ENCODE results near the gene GNAS.
"Not testable (repeated sequence)": the region's sequence is repeated elsewhere in the genome, so short reads cannot be mapped to it uniquely, and the experiment has no call there.

The GNAS gene

DNA sequence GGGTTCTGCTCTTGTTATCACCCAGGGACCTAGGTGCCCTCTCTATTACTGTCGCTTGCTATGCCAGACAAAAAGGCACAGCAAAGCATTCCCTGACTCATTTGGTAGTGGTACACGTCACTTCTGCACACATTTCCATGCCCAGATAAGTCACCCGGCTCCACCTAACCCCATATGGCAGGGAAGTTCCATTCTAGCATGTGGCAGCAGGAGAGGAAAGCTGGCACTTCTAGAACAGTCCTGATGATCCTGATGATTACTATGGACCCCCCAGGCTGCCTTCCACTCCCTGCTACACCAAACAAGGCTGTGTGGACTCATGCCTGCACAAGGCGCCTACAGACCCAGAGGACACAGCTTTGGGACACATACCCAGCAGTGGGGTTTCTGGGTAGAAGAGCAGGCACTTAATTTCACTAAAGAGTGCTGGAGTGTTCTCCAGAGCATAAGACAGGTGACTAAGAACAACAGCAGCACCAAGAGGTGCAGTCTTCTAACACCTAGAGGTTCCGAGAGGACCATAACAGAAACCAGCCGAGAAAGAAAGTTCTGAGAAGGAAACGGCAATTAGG lies 75.1 kb downstream of the GNAS start:
- no peak for DNase-seq (ENCODE audit: low spot score)

DNA sequence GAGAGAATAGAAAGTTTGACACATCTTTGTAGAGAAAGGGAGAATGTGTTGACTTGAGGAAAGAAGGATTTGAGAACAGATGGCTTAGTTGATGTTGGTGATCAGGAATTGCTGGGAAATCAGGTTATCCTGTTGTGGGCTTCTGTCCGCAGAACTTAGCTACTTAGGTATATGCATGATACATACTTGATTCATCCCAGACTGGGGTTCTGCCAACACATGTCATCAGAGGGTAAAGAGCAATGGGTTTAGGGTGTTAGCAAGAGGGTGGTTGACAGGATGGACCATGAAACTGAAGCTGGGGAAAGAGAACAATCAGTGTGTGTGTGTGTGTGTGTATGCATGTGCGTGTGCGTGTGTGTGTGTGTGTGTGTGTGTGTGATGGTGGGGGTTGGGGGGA lies 78.0 kb downstream of the GNAS start:
- DNase-seq (ENCODE audit: low spot score) = no peak

DNA sequence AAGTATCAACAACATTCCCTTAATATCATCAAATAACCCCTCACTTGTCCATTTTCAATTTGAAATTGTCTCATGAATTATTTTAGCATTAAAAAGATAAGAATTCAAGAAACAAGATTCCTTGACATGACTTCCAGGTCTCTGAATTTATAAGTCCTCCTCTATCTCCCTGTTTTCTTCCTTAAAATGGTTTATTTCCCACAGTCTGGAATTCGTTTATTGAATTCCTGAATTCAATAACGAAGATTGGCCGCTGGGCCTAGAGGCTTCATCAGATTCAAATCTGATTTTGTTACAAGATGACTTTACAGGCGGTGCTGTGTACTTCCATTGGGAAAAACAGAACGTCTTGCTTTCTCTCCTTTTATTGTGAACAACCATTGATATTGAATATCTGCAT lies 79.7 kb downstream of the GNAS start:
- DNase-seq (ENCODE audit: low spot score) = no peak

- no peak for DNase-seq (ENCODE audit: low spot score)
These were observed 85.6 kb downstream of the GNAS start for GRCh38 chr20:58938078-58938477.

DNA sequence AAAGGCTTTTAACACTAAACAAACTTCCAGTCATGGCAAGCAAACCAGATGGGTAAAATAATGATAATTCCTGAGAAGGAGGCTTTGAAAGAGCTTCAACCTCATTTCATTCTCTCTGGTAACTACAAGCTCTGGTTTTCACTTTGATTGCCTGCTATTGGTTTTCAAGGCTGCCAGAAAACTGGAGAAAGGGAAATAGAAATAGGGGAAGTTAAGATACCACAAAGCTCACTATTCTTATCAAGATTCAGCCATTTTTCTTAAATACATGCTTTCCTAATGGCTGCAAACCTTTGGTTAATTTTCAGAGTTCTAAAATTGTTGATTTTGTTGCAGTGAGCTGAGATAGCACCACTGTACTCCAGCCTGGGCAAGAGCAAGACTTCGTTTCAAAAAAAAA lies 86.0 kb downstream of the GNAS start:
- no peak for DNase-seq (ENCODE audit: low spot score)

- DNase-seq (ENCODE audit: low spot score) = no peak
These were observed 89.0 kb downstream of the GNAS start for GRCh38 chr20:58941471-58941870.

- no peak for DNase-seq (ENCODE audit: low spot score)
These were observed 90.0 kb downstream of the GNAS start for GRCh38 chr20:58942549-58942948.

DNA sequence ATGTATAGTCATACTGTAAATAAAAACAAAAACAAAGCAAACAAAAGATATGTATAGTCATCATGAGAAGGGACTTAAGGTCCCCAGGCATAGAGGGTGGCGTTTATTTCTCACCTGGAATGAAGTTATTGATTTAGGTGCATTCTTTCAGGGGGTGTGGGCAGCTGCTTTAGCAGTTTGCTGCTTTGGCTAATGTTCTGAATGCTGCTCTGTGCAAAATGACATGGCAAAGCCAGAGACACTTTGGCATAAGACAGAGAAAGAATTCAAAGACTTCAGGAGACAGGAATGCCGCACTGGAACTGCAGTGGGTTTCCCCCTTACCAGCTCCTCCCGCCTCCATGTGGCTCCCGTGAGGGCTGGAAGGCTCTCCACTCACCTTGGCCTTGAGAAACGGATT lies 92.1 kb downstream of the GNAS start:
- no peak for DNase-seq (ENCODE audit: low spot score)

DNA sequence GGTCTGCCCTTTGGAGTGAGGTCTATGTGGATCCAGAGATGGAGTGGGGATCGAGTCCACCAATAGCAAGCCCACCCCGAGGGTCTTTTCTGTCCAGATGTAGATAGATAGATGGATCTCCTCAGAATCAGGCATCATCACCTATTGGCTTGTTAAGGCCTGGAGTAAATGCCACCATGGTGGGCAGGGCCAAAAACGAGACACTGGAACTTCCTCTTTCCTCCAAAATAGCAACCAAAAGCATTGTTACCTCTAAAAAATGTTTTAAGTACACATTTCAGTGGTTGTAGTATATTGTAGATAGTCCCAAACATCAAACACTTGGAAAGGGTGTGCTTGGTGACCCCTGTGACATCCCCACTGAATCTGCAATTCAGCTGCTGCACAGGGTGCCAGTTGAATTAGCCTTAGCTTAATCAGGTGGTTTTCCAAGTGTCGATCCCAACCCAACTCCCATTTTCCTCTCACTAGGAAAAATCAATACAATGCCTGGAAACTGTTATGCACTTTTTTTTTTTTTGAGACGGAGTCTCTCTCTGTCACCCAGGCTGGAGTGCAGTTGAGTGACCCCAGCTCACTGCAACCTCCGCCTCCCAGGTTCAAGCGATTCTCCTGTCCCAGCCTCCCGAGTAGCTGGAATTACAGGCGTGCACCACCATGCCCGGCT lies 93.6 kb downstream of the GNAS start:
- DNase-seq (ENCODE audit: low spot score) = no peak

DNA sequence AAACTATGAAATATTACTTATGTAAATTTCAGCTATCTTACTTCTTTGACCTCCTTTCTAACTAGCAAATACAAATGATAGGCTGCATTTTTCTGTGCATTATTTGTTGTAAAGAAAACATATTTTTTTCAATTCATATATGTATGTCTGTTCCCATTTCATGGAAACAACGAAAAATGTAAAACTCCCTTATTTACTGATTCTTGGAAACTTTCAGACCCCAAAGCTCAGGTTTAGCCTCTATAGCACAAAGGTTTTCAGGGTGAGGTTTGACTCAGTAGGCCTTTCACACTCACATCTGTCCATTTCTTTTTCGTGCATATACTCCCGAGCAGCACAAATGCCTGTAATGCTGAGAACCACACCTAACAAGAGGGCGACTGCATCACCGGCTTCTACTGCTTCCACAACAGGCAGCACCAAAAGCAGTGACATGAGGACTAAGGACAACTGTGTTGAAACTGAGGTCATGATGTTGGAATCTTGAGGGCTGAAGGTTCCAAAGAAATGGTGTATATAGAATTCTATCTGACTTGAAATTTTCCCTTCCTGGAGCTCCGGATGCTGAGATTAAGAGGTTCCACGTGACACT lies 95.4 kb downstream of the GNAS start:
- DNase-seq (ENCODE audit: low spot score) = not testable (repeated sequence)

DNA sequence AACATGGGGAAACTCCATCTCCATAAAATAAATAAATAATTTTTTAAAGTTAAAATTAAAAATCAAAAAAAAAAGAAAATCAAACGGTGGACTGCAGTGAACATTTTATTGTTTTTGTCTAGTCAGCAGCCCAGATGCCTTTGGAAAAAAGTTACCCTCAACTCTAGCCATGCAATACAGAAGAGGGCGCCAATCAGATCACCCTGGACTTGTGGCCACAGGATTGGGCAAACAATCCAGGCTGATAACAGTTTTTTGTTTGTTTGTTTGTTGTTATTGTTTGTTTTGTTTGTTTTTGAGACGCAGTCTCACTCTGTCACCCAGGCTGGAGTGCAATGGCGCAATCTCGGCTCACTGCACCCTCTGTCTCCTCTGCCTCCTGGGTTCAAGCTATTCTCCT lies 98.1 kb downstream of the GNAS start:
- DNase-seq (ENCODE audit: low spot score) = no peak

DNA sequence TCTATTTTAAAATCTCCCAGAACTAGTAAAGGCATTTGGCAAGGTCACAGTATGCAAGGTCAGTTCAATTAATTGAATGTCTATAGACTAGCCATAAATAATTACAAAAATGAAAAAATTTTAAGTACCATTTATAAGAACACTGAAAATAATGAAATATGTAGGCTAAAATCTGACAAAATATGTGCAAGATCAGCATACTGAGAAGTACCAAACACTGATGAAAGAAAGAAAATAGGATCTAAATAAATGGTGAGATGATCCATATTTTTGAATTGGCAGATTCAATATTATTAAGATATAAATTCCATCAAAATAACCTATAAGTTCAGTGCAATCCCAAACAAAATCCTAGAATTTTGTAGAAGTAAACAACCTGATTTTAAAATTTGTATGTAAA lies 100.5 kb downstream of the GNAS start:
- DNase-seq (ENCODE audit: low spot score) = no peak

- no peak for DNase-seq (ENCODE audit: low spot score)
These were observed 103.6 kb downstream of the GNAS start for GRCh38 chr20:58956078-58956477.

GRCh38 chr20:58959652-58960051 lies 107.1 kb downstream of the GNAS start:
- no peak for DNase-seq (ENCODE audit: low spot score)
